SK-N-SH (cell line): ENCODE measurements around the gene CAPN9. TPM values are rescaled to one million over a fixed set of nuclear protein-coding genes. Genes with fewer than 3 reads are reported as not detected.

ENCODE experiments used
- CTCF ChIA-PET: fragments of 300-600, 350-600 bp; formaldehyde crosslinking; extraction: SDS; loops from one replicate; lab custom pipeline; 2021; lab: Yijun Ruan, JAX
- POLR2A ChIA-PET: fragments of 350-600 bp; sonication (Branson Sonifier 250); formaldehyde crosslinking; extraction: SDS; loops from one replicate; lab custom pipeline; 2020; ENCODE audit warnings: antibody characterized with exemption, inconsistent platforms; lab: Yijun Ruan, JAX
- DNase-seq: peaks from one replicate; pipeline ENCODE4 v3.0.0; 2012
- H2AFZ ChIP-seq: fragments of 200-600 bp; sonication (generic); 2 replicates; pipeline ENCODE4 v1.8.1; 2016; ENCODE audit warnings: antibody characterized with exemption, mild to moderate bottlenecking, low read depth
- H3F3A ChIP-seq: fragments of 200-600 bp; sonication (generic); replicated peaks from 2 replicates; pipeline ENCODE3; 2016; ENCODE audit warnings: antibody characterized with exemption, mild to moderate bottlenecking; ENCODE audit not compliant: insufficient read depth
- H3K27ac ChIP-seq, 2 experiments: fragments of 200-500 bp in 1 of 2; fragments of 200-600 bp in 1 of 2; sonication (Bioruptor generic) in 1 of 2; sonication (generic), shearing (Covaris generic) in 1 of 2; 2 replicates each; pipeline versions ENCODE4 v1.5.1 to v1.6.1; 2014 to 2016; ENCODE audit warnings: low read depth in 2 of 2, inconsistent platforms in 1 of 2, low read length in 1 of 2, mild to moderate bottlenecking in 1 of 2, mixed read lengths in 1 of 2
- H3K27me3 ChIP-seq: fragments of 200-600 bp; sonication (generic), shearing (Covaris generic); 2 replicates; pipeline ENCODE4 v1.6.1; 2016; ENCODE audit warnings: mixed run types; ENCODE audit not compliant: insufficient read depth
- H3K36me3 ChIP-seq, 2 experiments: fragments of 200-500 bp in 1 of 2; fragments of 200-600 bp in 1 of 2; sonication (Bioruptor generic) in 1 of 2; sonication (generic) in 1 of 2; replicated peaks in 1 of 2; 2 replicates each; pipeline versions ENCODE3 to v1.5.1; 2014 to 2016; ENCODE audit warnings: low read length in 1 of 2, mild to moderate bottlenecking in 1 of 2; ENCODE audit not compliant: insufficient read depth in 2 of 2, control insufficient read depth in 1 of 2
- H3K4me1 ChIP-seq, 2 experiments: fragments of 200-500 bp in 1 of 2; fragments of 200-600 bp in 1 of 2; sonication (Bioruptor generic) in 1 of 2; sonication (generic), shearing (Covaris generic) in 1 of 2; 2 replicates each; pipeline versions ENCODE4 v1.5.1 to v1.6.1; 2014 to 2016; ENCODE audit warnings: low read depth in 1 of 2, low read length in 1 of 2, mixed run types in 1 of 2; ENCODE audit not compliant: insufficient read depth in 2 of 2, control insufficient read depth in 1 of 2
- H3K4me2 ChIP-seq: fragments of 200-600 bp; sonication (generic), shearing (Covaris generic); 2 replicates; pipeline ENCODE4 v1.6.1; 2017; ENCODE audit warnings: mixed run types
- H3K4me3 ChIP-seq, 2 experiments: fragments of 200-500 bp in 1 of 2; fragments of 200-600 bp in 1 of 2; sonication (Bioruptor generic) in 1 of 2; sonication (generic), shearing (Covaris generic) in 1 of 2; 2 replicates each; pipeline versions ENCODE4 v1.5.1 to v1.8.1; 2014 to 2016; ENCODE audit warnings: low read depth in 2 of 2, inconsistent platforms in 1 of 2, low read length in 1 of 2, mild to moderate bottlenecking in 1 of 2, mixed read lengths in 1 of 2, moderate library complexity in 1 of 2
- H3K79me2 ChIP-seq: fragments of 200-600 bp; sonication (generic); 2 replicates; pipeline ENCODE4 v1.8.1; 2017; ENCODE audit warnings: mild to moderate bottlenecking; ENCODE audit not compliant: insufficient read depth
- H3K9ac ChIP-seq: fragments of 200-600 bp; sonication (generic); 2 replicates; pipeline ENCODE4 v1.6.1; 2017; ENCODE audit warnings: mixed run types
- H3K9me2 ChIP-seq: fragments of 200-600 bp; sonication (generic); 2 replicates; pipeline ENCODE4 v1.6.1; 2017; ENCODE audit warnings: mixed run types
- H3K9me3 ChIP-seq: fragments of 200-600 bp; sonication (generic); 2 replicates; pipeline ENCODE4 v1.6.1; 2017; ENCODE audit warnings: mixed run types, mild to moderate bottlenecking, moderate library complexity
- H4K20me1 ChIP-seq: fragments of 200-600 bp; sonication (generic); 2 replicates; pipeline ENCODE4 v1.6.1; 2017; ENCODE audit warnings: mild to moderate bottlenecking, mixed run types; ENCODE audit not compliant: insufficient read depth
- CTCF ChIP-seq: fragments of 200-600 bp; sonication (generic); IDR thresholded peaks from 2 replicates; pipeline ENCODE4 v1.6.1; 2017; ENCODE audit warnings: antibody characterized with exemption, mild to moderate bottlenecking, moderate library complexity
- EP300 ChIP-seq, 2 experiments: IDR thresholded peaks; 2 replicates each; pipeline versions ENCODE4 v1.4.0 to v1.6.1; 2012; ENCODE audit warnings: borderline replicate concordance in 1 of 2, low read depth in 1 of 2, low read length in 1 of 2
- FOSL2 ChIP-seq: IDR thresholded peaks from 2 replicates; pipeline ENCODE4 v1.4.0; 2012; ENCODE audit warnings: low read depth, mild to moderate bottlenecking, moderate library complexity, borderline replicate concordance
- FOXJ3 ChIP-seq: sonication (generic); formaldehyde crosslinking; IDR thresholded peaks from 2 replicates; pipeline ENCODE4 v1.5.1; 2020; ENCODE audit warnings: mild to moderate bottlenecking, missing genetic modification reagents
- GATA2 ChIP-seq: sonication (generic); formaldehyde crosslinking; IDR thresholded peaks from 2 replicates; pipeline ENCODE4 v1.5.0; 2020; ENCODE audit warnings: mild to moderate bottlenecking, missing genetic modification reagents
- IRF3 ChIP-seq: fragments of 150-350 bp; IDR thresholded peaks from 2 replicates; pipeline ENCODE4 v1.6.1; 2016; ENCODE audit warnings: mild to moderate bottlenecking, low read depth, low read length
- JUND ChIP-seq: IDR thresholded peaks from 2 replicates; pipeline ENCODE4 v1.4.0; 2012
- MXI1 ChIP-seq: IDR thresholded peaks from 2 replicates; pipeline ENCODE4 v1.6.1; 2012; ENCODE audit warnings: mild to moderate bottlenecking, low read depth, low read length, improper control_type of control experiment
- RAD21 ChIP-seq: IDR thresholded peaks from 2 replicates; pipeline ENCODE4 v1.6.1; 2012; ENCODE audit warnings: mild to moderate bottlenecking, low read length
- RCOR1 ChIP-seq: fragments of 150-350 bp; IDR thresholded peaks from 2 replicates; pipeline ENCODE4 v1.6.1; 2017; ENCODE audit warnings: antibody characterized with exemption, low read length
- RFX5 ChIP-seq: IDR thresholded peaks from 2 replicates; pipeline ENCODE4 v1.6.1; 2012; ENCODE audit warnings: mild to moderate bottlenecking, improper control_type of control experiment, low read length
- RXRA ChIP-seq: IDR thresholded peaks from 2 replicates; pipeline ENCODE4 v1.4.0; 2012; ENCODE audit warnings: low read depth, mild to moderate bottlenecking, borderline replicate concordance
- SMC3 ChIP-seq: IDR thresholded peaks from 2 replicates; pipeline ENCODE4 v1.6.1; 2012; ENCODE audit warnings: low read depth, low read length, improper control_type of control experiment
- TAF1 ChIP-seq: IDR thresholded peaks from 2 replicates; pipeline ENCODE4 v1.6.1; 2012; ENCODE audit warnings: low read depth, mild to moderate bottlenecking, low read length, moderate library complexity, borderline replicate concordance
- TCF12 ChIP-seq: IDR thresholded peaks from 2 replicates; pipeline ENCODE4 v1.4.0; 2012
- TEAD4 ChIP-seq: IDR thresholded peaks from 2 replicates; pipeline ENCODE4 v1.4.0; 2012; ENCODE audit warnings: mild to moderate bottlenecking, borderline replicate concordance; ENCODE audit not compliant: insufficient read depth
- USF2 ChIP-seq: fragments of 150-350 bp; IDR thresholded peaks from 2 replicates; pipeline ENCODE4 v1.6.1; 2017; ENCODE audit warnings: antibody characterized with exemption, low read length, low read depth, borderline replicate concordance
- YY1 ChIP-seq: IDR thresholded peaks from 2 replicates; pipeline ENCODE4 v1.4.0; 2012; ENCODE audit warnings: low read depth, mild to moderate bottlenecking
- ZBTB33 ChIP-seq: IDR thresholded peaks from 2 replicates; pipeline ENCODE4 v1.4.0; 2012; ENCODE audit warnings: low read depth, borderline replicate concordance
- WGBS: methylation state at CpG from one replicate; pipeline ENCODE4 v1.1.6; 2017; ENCODE audit warnings: low lambda C conversion rate; 5-methylcytosine and 5-hydroxymethylcytosine counted together
- polyA plus RNA-seq, 3 experiments: library from polyadenylated mRNA; depleted of rRNA; stranded (reverse); fragments of >200 nt; gene quantifications; 2 replicates each; pipeline ENCODE4 v1.2.3, GENCODE V29; 2012

Gene CAPN9
- polyA plus RNA-seq, 1 of the 3 experiments (the other 2 are of a cell fraction), result not detected

- peak overlapping the region; percentile 67 for H3K4me2 ChIP-seq
- DNase-seq, result no peak
- peaks cover 15 to 22% of the 10 kb centered on the region in 2 experiments for H3K36me3 ChIP-seq
- no peaks in the 10 kb centered on the region for H3K27me3 ChIP-seq
- H3K9me3 ChIP-seq, result no peaks in the 10 kb centered on the region
- peaks cover 8% of the 10 kb centered on the region for H3F3A ChIP-seq
- 100% methylated on average over 3 of the region's 8 CpGs for WGBS
- no peak overlapping the region for H2AFZ ChIP-seq
- no peak for TF ChIP-seq TCF12
- no peak for TF ChIP-seq SMC3
- TF ChIP-seq TEAD4, result no peak
- TF ChIP-seq CTCF, result no peak
- TF ChIP-seq YY1, result no peak
- TF ChIP-seq EP300 (IDR thresholded peaks at IDR 0.05; ENCODE audit: borderline replicate concordance in 1 of 2, low read depth in 1 of 2, low read length in 1 of 2), result no peak
- TF ChIP-seq JUND, result no peak
- no peak for TF ChIP-seq MXI1
- TF ChIP-seq IRF3, result no peak
- TF ChIP-seq RCOR1, result no peak
- TF ChIP-seq, all 33 proteins: peak for 0
- Histone ChIP-seq H3K4me1 (peaks cover 23 to 32% of the 10 kb centered on the region in 2 experiments; a peak in 3 of 4 replicates), H4K20me1 (peaks cover 30% of the 10 kb centered on the region), H3K27ac (peak overlapping the region; percentile 12 to 50; a peak in 2 of 4 replicates), H3K4me3 (no peak overlapping the region), H3K79me2 (peaks cover 17% of the 10 kb centered on the region; the same call in 1 of the 2 replicates), H3K9ac (no peak overlapping the region), H3K9me2 (no peaks in the 10 kb centered on the region)
- ChIA-PET CTCF (no interaction called here), POLR2A (no interaction called here)
Measured at GRCh38 chr1:230850547-230850946, 103.4 kb downstream of the CAPN9 start.

DNA sequence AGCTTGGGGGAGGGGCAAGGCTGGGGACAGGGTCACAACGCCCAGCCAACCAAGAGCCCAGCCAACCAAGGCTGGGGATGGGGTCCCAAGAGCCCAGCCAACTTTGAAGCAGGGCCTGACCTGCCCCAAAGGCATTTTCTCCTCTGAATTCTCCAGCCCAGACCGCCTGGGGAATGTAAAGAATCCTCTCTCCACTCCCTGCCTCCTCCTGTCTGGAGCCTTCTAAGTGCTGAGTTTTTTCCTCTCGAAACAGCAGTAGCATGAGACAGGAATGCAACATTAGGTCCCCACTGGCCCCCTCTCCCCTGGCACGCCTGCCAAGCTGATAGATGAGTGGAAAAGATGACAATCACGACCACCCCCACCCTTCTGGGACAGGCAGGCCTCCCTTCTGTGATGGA lies 104.1 kb downstream of the CAPN9 start:
- no peaks in the 10 kb centered on the region for H3K9me3 ChIP-seq
- WGBS, result 36% methylated on average over 4 of the region's 5 CpGs
- CTCF ChIA-PET, result no interaction called here
- no peak for DNase-seq
- no peak overlapping the region for H2AFZ ChIP-seq
- no peaks in the 10 kb centered on the region for H3K9me2 ChIP-seq
- peaks cover 23 to 36% of the 10 kb centered on the region in 2 experiments; a peak in 3 of 4 replicates for H3K4me1 ChIP-seq
- peak overlapping the region; percentile 60 for H3K4me2 ChIP-seq
- no peak overlapping the region for H3K4me3 ChIP-seq
- no peak overlapping the region for H3K9ac ChIP-seq
- peaks cover 8% of the 10 kb centered on the region for H3F3A ChIP-seq
- peak overlapping the region; percentile 12 to 60; a peak in 2 of 4 replicates for H3K27ac ChIP-seq
- POLR2A ChIA-PET, result no interaction called here
- H3K36me3 ChIP-seq, result peaks cover 15 to 22% of the 10 kb centered on the region in 2 experiments
- no peaks in the 10 kb centered on the region for H3K27me3 ChIP-seq
- H3K79me2 ChIP-seq, result peaks cover 22% of the 10 kb centered on the region; the same call in 1 of the 2 replicates
- H4K20me1 ChIP-seq, result peaks cover 30% of the 10 kb centered on the region
- TF ChIP-seq TEAD4 (0 out of 2 replicates have a peak, but pooled peaks have one; percentile 60), RFX5 (no peak), TCF12 (peak; percentile 67), SMC3 (no peak), EP300 (IDR thresholded peaks at IDR 0.05; ENCODE audit: borderline replicate concordance in 1 of 2, low read depth in 1 of 2, low read length in 1 of 2) (peak in 1 of 2 experiments; percentile 77; a peak in 1 of 4 replicates), RXRA (no peak), JUND (no peak), USF2 (no peak), RCOR1 (no peak), MXI1 (no peak), IRF3 (no peak), FOSL2 (no peak), ZBTB33 (no peak), GATA2 (no peak), RAD21 (no peak), FOXJ3 (CRISPR knock-in tag) (no peak), TAF1 (no peak)
